A673 (cell line): ENCODE data around the gene FAM83B.

ENCODE experiments used
- EZH2 ChIP-seq: fragments of 200-600 bp; sonication (generic); IDR thresholded peaks from 2 replicates; pipeline ENCODE4 v1.6.1; 2017; ENCODE audit warnings: borderline replicate concordance, low read depth, mild to moderate bottlenecking, mixed read lengths, antibody characterized with exemption, low read length; ENCODE audit not compliant: poor library complexity, severe bottlenecking
- TF ChIP-seq, protein P1 (sequence below): fragments of 300-800, 200-600 bp; sonication (generic); conservative IDR thresholded peaks from 2 replicates; pipeline ENCODE4 v1.5.1; 2017; ENCODE audit warnings: low read depth, mild to moderate bottlenecking, antibody characterized with exemption, low read length, moderate library complexity, mixed read lengths

DNA sequence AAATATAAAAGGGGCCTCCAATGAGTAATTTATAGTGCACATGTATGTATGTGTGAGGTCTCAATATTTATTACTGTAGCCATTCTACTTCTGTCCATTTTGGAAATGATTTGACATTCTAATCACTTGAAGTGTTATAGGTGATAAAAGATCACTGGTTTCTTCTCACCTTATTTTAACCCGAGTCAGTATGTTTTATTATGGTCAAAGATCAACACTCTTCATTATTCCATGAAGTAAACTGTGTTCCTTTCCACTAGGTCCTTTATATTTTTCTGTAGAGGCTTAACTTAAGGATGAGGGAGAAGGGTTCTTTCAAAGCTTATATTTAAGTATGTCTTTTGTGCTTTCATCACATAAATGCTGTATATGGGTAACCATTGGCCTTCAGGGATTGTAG lies 47.2 kb downstream of the FAM83B start:
- TF ChIP-seq, protein P1, sequence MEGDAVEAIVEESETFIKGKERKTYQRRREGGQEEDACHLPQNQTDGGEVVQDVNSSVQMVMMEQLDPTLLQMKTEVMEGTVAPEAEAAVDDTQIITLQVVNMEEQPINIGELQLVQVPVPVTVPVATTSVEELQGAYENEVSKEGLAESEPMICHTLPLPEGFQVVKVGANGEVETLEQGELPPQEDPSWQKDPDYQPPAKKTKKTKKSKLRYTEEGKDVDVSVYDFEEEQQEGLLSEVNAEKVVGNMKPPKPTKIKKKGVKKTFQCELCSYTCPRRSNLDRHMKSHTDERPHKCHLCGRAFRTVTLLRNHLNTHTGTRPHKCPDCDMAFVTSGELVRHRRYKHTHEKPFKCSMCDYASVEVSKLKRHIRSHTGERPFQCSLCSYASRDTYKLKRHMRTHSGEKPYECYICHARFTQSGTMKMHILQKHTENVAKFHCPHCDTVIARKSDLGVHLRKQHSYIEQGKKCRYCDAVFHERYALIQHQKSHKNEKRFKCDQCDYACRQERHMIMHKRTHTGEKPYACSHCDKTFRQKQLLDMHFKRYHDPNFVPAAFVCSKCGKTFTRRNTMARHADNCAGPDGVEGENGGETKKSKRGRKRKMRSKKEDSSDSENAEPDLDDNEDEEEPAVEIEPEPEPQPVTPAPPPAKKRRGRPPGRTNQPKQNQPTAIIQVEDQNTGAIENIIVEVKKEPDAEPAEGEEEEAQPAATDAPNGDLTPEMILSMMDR = no peak
- TF ChIP-seq EZH2 = no peak
